ENCODE results near the gene NAPB. TPM values are rescaled to one million over a fixed set of nuclear protein-coding genes. Genes with fewer than 3 reads are reported as not detected.

Gene NAPB
- total RNA-seq, 1 donor from 2014 or later: 26.5 TPM

DNA sequence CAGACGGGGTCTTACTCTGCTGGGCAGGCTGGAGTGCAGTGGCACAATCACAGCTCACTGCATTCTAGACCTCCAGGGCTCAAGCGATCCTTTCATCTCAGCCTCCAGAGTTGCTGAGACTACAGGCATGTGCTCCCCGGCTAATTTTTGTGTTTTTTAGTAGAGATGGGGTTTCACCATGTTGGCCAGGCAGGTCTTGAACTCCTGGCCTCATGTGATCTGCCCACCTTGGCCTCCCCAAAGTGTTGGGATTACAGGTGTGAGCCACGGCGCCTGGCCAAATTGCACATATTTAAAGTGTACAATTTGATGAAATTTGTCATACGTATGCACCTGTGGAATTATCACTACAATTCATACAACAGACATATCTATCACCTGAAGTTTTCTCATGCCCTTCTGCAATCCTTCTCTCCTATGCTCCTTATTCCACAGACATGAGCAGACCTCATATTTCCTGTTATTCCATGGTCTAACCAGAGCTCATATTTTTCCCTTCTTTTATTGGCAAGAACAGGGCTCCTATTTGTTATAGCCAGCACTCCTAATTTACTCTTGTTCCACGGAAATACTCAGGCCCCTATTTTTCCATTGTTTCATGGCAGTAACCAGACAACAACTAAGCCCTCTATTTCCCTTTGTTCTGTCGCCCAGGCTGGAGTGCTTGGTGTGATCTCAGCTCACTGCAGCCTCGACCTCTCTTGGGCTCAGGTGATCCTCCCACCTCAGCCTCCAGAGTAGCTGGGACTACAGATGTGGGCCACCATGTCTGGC lies 16.0 kb upstream of the NAPB start:
- no peak for DNase-seq (ENCODE audit: low spot score)

DNA sequence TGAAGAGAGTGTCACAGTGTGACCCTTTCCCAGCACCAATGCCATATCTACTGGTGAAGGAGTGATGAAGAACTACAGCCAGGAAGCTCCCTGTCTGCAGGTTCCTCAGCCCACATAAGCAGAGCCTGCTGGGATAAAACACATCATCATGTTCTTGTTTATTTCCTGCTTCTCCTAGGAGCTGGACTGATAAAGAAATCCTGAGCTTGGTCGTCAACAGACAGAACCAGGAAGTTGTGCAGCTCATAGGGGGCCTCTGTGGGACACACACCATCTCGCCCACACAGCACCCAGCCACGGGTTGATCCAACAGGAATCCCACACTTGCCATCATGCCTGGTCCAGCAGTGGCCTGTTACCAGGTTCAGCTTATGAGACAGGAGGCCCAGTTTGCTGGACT lies 15.4 kb upstream of the NAPB start:
- DNase-seq (ENCODE audit: low spot score): peak; percentile 31

DNA sequence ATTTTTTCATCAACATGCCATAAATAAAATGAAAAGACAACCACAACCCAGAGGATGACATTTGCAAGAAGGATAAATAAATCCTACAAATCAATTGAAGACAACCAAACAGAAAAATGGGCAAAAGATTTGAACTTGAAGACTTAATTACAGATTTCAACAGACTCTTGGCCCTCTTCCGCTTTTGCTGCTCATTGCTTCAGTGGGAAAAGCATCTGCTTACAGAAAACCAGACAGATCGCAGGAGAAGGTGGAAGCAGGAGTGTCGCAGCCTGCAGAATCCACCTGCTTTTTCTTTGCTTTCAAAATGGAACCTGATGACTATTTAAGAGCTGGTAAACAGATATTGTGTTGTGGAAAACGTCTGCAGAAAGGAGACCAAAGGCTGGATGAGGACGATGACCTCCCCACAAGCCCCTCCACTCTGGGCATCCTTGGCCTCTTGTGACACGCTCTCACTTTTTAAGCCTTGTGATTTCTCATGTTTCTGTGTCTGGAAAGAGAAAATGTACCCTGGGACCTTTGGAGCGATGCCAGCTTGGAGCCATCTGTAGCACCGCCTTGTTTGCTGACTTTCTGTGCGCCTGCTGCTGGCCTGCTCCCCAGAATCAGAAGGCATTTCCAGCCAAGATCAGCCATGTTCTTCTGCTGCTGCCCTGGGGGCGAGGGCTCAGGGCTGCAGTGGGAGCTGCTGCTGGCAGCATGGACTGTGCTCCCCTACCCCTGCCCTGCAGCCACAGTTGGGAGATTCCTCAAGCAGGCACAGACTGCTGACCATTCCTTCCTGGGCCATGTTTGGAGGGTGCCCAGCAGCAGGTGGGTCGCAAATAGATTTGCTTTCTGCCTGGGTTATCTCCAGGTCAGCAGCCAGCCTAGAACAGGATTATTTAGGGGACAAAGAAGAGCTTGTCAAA lies 14.6 kb upstream of the NAPB start:
- peak; percentile 22 for DNase-seq (ENCODE audit: low spot score)

DNA sequence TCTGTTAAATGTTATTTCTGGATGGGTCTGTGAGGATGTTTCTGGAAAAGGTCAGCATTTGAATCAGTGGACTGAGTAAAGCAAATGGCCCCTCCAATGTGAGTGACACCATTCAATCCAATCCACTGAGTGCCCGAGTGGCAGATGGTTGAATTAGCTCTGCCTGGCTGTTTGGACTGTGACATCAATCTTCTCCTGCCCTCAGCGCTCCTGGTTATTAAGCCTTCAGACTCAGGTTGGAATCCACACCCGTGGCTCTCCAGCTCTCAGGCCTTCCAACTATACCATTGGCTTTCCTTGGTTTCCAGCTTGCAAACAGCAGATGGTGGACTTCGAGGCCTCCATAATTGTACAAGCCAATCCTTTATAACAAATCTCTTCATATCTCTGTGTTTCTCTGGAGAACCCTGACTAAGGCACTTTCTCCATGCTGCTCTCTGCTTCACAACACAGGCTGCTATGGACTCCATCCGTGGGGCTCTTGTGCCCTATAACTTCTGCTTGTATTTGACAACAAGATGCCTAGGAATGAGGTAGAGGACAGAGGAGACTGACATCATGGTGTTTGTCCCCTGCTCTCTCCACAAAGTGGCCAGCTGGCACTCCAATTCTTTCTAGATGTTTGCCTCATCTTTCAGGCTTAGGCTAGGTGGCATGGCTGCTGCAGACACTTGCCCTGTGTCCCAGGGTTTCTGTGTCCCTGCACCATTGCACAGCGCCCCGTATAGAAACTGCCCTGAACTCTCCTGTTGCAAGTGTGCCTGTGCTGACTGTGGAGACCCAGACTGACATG lies 13.4 kb upstream of the NAPB start:
- no peak for DNase-seq (ENCODE audit: low spot score)

DNA sequence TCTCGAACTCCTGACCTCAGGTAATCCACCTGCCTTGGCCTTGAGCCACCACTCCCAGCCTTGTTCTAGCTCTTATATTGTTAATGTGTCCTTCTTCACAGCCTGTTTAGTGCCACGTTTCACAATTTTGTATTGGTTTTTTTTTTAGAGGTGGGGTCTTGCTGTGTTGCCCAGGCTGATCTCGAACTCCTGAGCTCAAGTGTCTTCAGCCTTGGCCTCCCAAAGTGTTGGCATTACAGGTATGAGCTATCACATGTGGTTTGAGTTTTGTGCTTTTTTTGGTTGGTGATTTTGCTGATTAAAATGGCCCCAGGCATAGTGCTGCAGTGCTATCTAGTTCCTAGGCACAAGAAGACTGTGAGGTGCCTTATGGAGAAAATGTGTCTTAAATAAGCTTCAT lies 12.3 kb upstream of the NAPB start:
- DNase-seq (ENCODE audit: low spot score): no peak

DNA sequence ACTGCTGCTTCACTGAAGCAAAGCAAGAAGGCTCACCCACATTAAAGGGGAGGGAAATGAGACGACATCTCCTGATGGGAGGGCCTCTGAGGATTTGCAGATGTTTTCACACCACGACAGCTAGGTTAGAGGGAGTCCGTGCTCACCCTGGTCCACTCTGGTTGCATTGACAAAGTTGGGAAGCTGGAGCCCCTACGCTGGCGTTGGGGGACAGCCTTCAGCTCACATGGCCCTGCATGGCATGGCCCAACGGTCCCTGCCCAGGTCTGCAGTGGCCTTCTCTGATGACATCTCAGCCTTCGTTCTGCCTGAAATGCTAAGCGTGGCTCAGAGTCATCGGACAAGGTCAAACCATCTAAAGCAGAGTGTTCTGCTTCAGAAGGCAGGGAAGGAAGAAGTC lies 3.8 kb upstream of the NAPB start:
- no peak for DNase-seq (ENCODE audit: low spot score)

DNA sequence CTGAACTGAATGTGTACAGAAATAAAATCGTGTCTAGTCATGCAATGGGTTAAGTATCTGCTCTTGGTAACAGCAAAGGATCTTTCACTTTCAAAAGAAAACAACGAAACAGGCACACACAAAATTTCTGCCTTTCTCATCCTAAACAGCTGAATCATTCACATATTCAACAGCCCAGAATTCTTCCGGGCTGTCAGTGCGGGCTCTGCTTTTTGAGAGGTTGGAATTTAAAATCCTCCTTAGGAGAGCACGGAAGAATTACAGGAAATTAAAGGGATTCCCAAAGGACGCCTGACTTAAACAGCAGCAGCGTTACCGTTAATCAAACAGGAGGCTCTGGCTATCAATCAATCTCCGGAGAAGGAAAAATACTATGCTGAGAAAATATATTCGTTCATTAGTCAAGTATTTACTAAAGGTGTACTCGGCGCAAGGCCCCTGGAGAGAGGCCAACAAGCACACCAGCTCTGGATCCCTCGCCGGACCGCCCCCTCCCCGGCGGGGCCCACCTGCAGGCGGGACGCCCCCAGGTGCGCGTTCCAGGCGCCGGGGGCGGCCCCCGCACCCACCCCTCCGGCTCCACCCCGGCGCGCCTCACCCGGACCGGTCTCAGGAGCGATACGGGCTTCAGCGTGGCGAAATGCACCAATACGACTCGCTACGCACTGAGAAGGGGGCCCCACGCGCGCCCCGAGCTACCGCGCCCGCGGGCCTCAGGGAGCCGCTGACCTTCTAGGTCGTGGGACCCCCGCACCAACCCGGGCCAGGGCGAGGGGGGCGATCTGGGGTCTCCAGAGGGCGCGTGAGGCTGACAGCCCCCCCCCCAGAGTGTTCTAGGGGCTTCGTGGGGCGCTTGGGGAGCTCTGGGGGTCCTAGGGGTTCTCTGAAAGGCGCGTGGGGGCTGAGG lies 1.0 kb downstream of the NAPB start:
- DNase-seq (ENCODE audit: low spot score): peak; percentile 54

DNA sequence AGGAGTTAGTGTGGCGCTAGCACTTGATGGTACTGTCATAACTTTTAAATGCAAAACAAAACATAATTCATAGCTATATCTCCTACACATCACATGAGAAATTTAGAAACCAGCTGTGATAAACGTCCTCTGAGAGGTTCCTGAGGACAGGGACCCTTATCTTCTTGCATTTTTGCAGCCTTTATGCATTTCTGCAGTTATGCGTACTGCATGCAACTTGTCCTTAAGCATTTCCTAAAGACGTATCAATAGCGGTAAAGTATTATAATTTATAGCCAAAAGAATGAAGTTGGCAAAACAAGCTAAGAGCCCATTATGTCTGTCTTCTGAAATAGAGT lies 1.7 kb downstream of the NAPB start:
- no peak for DNase-seq (ENCODE audit: low spot score)

DNA sequence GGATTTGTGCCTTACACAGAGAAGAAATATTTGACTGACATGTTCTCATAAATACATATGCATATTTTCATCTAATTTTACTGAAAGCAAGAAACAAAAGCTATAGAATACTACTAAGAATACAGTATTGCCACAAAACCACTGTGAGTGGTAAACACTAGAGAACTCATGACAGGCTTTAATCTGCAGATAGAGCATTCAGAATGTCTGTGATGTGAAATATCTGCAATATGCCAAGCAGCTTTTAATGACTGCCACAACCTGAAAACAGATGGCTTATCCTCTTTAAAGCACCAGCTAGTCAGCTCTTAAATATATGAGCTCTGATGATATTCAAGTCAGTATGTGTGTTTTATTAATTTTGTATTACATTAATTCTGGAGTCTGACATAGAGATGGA lies 3.4 kb downstream of the NAPB start:
- no peak for DNase-seq (ENCODE audit: low spot score)

DNA sequence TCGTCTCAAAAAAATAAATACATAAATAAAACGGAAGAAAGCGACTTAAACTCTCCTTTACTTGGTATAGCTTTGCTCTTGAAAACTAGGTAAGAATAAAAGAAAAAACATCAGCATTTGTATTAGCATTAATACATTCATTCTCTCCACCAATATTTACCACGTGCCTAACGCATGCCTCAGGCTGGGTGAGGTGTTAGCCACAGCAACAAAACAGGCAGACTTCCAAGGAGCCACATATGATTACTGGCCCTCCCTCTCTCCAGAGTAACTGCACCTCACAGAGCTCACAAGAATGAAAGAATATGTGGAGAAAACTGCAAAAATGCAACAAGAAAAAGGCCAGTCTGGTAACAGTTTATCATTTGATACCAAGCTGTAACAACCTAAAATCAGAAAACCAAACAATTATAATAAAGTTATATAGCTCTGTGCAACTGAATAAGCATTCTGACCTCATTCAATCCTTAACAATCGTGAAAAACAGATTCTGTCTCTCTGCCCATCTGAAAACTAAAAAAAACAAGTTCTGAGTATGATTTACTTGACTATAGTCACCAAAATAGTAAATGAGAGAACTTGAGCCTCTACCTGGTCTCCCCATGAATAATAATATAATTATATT lies 5.2 kb downstream of the NAPB start:
- DNase-seq (ENCODE audit: low spot score): no peak

DNA sequence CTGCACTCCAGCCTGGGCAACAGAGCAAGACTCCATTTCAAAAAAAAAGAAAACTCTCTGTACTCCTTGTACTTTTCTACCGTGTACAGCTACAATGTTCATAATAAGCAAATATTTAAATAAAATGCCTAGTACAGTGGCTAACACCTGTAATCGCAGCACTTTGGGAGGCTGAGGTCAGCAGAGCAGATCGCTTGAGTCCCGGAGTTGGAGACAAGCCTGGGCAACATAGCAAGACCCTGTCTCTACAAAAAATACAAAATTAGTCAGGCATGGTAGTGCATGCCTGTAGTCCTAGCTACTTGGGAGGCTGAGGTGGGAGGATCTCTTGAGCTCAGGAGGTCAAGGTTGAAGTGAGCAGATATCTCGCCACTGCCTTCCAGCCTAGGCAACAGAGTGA lies 5.7 kb downstream of the NAPB start:
- DNase-seq (ENCODE audit: low spot score): no peak

DNA sequence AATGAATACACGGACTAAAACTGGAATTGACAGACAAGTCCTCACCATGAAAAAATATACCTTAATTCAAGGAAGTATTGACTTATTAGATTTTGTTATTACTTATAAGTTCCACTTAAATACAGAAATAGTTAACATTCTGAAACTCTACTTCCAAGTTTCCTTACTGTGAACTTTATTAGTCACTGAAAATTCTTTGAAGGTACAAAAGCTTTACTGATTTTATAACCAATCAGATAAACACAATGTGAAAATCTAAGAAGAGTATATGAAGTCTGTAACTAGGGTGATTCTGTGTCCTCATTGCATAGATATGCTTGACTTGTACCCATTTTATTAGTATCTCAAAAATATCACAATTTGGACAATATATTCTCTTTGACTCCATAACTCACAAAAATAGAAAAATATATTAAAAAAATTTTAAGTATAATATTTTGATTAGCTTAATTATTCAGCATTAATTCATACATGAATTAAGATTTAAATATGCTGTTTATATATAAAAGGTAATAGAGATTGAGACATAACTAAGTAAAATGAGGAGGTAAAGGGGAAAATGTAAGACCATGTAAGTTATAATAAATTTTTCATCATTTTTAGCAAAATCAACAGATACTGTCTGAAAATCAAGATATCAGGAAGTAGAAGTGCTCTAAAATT lies 6.6 kb downstream of the NAPB start:
- DNase-seq (ENCODE audit: low spot score): no peak

DNA sequence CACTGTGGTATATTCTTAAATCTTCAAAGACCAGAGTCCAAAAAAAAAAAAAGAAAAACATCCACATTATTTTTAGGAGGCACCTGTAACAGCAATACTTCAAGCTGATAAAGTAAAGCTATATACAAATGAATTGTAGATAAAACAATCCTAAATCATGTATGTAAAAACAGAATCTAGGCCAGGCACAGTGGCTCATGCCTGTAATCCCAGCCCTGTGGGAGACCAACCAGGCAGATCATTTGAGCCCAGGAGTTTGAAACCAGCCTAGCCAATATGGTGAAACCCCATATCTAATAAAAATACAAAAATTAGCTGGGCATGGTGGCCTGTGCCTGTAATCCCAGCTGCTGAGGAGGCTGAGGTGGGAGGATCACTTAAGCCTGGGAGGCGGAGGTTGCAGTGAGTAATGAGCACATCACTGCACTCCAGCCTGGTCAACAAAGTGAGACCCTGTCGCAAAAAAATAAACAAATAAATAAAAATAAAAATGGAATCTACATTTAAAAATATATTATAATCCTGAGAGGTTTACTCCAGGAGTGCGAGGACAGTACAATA lies 7.3 kb downstream of the NAPB start:
- no peak for DNase-seq (ENCODE audit: low spot score)

DNA sequence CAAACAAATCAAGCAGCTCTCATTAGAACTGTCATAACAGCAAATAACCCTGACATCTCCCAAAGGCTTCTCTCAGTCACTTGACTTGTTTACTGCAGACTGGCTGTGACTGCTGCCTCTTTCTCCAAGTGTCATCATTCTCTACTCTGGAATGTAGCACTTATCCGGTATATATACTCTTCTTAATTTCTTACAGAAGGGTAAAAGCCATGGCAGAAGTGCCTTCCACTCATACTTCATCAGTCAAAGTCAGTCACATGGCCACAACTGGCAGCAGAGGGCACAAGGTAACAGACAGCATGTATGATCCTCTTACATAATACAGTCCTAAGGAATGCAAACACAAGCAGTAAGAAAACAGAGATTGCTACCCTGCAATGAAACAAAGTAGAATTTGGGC lies 9.3 kb downstream of the NAPB start:
- no peak for DNase-seq (ENCODE audit: low spot score)

DNA sequence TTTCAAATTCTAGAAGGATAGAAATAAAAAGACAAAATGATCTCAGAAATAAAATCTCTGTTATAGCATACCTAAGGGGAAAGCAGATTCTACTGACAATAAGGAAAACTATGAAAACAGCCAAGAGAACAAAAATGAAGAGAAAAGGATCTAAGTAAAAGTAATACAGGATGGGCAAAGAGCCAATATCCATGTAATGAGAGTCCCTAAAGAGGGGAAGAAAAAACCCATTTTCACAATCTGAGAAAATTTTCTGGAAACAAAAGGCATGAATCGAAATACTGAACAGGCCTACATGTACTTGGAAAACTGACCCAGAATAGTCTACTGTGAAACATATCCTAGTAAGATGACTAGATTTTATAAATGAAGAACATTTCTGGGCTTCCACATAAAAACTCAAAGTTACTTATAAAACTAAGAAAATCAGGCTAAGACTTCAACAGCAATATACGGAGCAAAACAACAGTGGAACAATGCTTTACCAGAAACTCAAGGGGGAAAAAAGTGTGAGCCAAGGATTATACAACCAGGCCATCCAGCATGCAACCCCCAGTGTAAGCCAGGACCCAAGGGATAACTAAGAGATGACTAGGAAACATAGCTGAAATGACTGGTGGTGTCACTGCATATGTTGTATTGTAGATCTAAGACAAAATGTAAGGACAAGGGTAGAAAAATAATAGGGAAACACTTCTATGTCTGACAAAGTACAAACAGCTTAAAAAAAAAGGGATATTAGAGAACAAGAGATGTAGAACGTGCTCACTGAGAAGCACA lies 10.2 kb downstream of the NAPB start:
- DNase-seq (ENCODE audit: low spot score): no peak

DNA sequence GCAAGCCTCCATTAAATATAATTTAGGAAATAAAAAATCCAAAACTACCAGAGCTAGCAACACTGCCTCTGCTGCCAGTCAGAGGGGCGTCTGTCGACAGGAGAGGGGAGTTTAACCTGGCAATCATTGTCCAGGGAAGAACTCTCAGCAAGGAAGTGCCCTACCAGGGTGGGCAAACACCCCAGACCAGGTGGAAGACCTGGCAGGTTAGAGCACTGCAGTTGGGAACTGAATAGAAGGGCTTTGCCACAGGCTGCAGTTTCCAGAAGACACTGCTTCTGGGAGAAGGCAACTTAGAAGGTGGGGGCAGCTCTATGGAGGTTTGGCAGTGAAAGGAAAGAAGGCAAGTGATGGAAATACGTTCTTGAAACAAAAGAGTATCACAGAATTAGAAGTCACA lies 11.5 kb downstream of the NAPB start:
- no peak for DNase-seq (ENCODE audit: low spot score)

DNA sequence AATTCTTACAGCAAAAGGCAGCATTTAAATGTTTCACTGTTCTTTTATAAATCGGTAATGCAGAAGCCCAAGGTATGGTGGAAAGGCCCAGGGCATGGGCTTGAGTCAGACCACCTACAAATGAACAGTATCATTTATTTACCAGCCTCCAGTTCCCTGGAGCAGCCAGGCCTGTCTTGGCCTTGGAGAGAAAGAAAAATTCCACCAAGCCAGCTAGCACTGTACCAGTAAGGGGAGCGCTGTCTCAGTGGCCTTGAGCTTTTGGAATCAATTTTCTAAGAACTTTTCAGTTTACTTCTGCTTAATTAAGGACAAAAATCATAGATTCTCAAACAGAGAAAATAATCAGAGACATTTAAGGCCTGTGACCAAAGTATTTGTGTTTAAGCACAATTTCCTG lies 12.3 kb downstream of the NAPB start:
- DNase-seq (ENCODE audit: low spot score): no peak

DNA sequence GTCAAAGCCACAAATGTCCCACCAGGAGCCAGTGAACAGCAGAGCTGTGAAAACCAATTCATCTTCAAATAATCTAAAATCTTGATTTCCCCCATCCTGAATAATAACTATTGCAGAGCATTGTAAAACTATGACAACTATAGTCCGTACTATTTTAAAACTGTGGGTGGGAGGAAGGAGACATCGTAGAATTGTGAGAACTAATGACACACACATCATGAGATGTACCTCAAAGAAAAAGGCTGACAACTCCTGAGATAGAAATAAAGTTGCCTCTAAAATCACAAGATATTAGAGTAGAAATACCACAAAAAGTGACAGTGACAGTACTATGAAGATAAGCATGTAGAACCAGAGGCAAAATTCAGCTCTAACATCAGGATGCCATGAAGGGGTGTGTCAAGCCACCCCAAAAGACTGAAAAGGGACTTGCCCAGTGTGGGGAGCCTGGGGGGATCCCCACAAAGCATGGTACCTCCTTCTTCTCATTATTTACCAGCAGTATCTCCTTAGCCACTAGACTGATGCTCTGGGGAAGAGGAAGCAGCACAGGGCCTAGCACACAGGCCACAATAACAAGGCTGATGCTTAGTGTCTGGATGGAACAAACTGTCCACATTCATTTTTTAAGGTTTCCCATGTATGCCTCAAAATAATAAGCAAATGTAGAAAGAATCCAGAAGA lies 13.4 kb downstream of the NAPB start:
- DNase-seq (ENCODE audit: low spot score): no peak

All from umbilical cord (tissue), 2 donors.